ENCODE data around the gene PCGF6.
A peak's percentile ranks its signal among the peaks of the same experiment; 100 is the strongest.
"Not testable (repeated sequence)": the region's sequence is repeated elsewhere in the genome, so short reads cannot be mapped to it uniquely, and the experiment has no call there.

PCGF6 gene

GRCh38 chr10:103355906-103356599 is 5.1 kb upstream of the PCGF6 start:
- no peak for TF ChIP-seq CTCF (IDR thresholded peaks at IDR 0.05; ENCODE audit: control extremely low read depth, extremely low read depth, low read depth, missing control alignments)
- CTCF ChIA-PET, result interaction anchor here (1.4 kb wide), 1 partner anchor 438 kb away, joined by 3 read pairs; the partner anchor contains the start of gene CNNM2
- POLR2A ChIA-PET, result no interaction called here
- no peak for DNase-seq (ENCODE audit: extremely low spot score)

GRCh38 chr10:103354567-103354966 is 3.6 kb upstream of the PCGF6 start:
- CTCF ChIA-PET, result interaction anchor here (1.2 kb wide), 2 partner anchors 8 to 14 kb away, joined by 3 read pairs; no protein-coding TSS in a partner anchor
- DNase-seq (ENCODE audit: extremely low spot score); POLR2A ChIA-PET: not testable (repeated sequence)

DNA sequence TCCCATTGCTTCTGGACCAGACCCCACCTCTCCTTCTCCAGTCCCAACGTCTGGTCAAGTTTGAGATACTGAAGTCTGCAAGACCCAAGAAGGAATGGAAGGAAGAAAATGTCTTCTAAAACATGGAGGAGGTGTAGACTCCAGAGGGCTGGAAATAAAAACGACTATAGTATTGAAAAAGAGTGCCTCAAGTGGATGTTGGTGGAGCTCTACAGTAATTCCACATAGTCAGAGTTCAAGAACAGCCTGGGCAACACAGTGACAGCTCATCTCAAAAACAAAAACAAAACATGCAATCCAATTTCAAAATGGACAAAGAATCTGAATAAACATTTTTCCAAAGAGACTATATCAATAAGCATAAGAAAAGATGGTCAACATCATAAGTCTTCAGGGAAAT is 2.3 kb upstream of the PCGF6 start:
- POLR2A ChIA-PET, result interaction anchor here (0.7 kb wide), 1 partner anchor 196 kb away, joined by 5 read pairs; no protein-coding TSS in a partner anchor
- no peak for TF ChIP-seq CTCF (IDR thresholded peaks at IDR 0.05; ENCODE audit: control extremely low read depth, extremely low read depth, low read depth, missing control alignments)
- no peak for DNase-seq (ENCODE audit: extremely low spot score)
- CTCF ChIA-PET, result interaction anchor here (1.2 kb wide), 2 partner anchors 10 to 13 kb away, joined by 3 read pairs; no protein-coding TSS in a partner anchor

DNA sequence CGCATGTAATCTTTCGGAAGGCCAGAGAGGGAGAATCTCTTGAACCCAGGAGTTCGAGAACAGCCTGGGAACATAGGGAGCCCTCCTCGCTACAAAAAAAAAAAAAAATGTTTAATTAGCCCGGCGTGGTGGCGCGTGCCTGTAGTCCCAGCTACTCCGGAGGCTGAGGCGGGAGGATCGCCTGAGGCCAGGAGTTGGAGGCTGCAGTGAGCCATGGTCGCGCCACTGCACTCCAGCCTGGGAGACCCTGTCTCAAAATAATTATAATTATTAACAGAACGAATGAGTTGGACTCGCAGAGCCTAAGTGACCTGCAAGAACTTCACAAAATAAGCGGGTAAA is 794 bp downstream of the PCGF6 start:
- ChIA-PET POLR2A (no interaction called here), CTCF (interaction anchor here (2.1 kb wide), 1 partner anchor 16 kb away, joined by 7 read pairs; no protein-coding TSS in a partner anchor)
- DNase-seq (ENCODE audit: extremely low spot score), result no peak
- no peak for TF ChIP-seq CTCF (IDR thresholded peaks at IDR 0.05; ENCODE audit: control extremely low read depth, extremely low read depth, low read depth, missing control alignments)

- POLR2A ChIA-PET, result no interaction called here
These were observed 14.6 kb downstream of the PCGF6 start for GRCh38 chr10:103336370-103336769.

DNA sequence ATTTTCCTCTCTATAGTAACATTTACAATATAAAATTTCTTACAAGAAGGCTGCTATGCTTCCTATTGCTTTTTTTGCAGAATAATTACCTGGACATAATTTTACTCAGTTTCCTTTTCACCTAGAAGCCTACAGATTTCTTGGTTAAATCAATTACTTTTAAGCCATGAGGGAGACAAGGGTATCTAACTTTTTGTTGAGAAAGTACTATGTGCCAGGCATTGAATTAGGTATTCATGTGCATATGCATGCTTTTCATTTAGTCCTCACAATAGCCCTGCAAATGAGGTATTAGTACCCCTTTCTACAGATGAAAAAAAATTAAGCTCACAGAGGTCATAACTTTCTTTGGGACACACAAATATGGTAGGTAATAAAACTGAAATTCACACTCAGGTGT is 16.4 kb downstream of the PCGF6 start:
- DNase-seq (ENCODE audit: extremely low spot score), result no peak
- CTCF ChIA-PET, result interaction anchor here (0.8 to 3.9 kb wide), 8 partner anchors 9 to 498 kb away, joined by 3 to 13 read pairs (median 10); partner anchors contain the start of genes CNNM2, CYP17A1 and PCGF6
- TF ChIP-seq CTCF (IDR thresholded peaks at IDR 0.05; ENCODE audit: control extremely low read depth, extremely low read depth, low read depth, missing control alignments), result no peak
- POLR2A ChIA-PET, result no interaction called here

More at GRCh38 chr10:103336370-103336769, 14.6 kb downstream of the PCGF6 start:
- no peak for TF ChIP-seq CTCF (IDR thresholded peaks at IDR 0.05; ENCODE audit: control extremely low read depth, extremely low read depth, low read depth, missing control alignments)
- no peak for DNase-seq (ENCODE audit: extremely low spot score)
- CTCF ChIA-PET, result interaction anchor here (1.3 to 3.9 kb wide), 2 partner anchors 15 to 500 kb away, joined by 4 to 13 read pairs; partner anchors contain the start of genes CYP17A1 and PCGF6

DNA sequence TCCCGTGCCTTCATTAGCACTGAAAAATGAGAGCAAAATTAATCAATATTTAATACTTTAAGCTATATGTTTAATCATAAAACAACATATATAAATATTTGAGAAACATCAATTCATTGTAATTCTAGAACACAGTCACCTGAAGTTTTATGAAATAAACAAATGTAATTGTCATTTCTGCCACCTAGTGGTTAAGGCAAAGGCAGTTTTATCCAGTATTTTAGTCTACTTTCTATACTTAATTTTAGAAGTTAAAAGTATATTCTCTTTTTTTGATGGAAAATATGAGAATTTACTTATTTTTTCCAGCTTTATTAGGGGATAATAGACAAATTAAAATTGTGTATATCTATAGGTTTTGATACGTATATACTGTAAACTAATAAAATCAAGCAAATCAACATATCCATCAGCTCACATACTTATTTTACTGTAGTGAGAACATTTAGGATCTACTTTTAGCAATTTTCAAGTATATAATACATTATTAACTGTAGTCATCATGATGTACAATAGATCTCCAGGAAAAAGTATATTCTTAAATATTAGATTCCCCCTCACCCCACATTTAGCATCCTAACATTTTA is 16.9 kb downstream of the PCGF6 start:
- POLR2A ChIA-PET, result no interaction called here
- CTCF ChIA-PET, result interaction anchor here (0.8 to 3.9 kb wide), 14 partner anchors 9 to 498 kb away, joined by 3 to 13 read pairs (median 6); partner anchors contain the start of genes CNNM2, CYP17A1 and PCGF6

More for the DNA sequence above, 16.9 kb downstream of the PCGF6 start:
- peak; percentile 35 for DNase-seq (ENCODE audit: extremely low spot score)
- peak; percentile 54 for TF ChIP-seq CTCF (IDR thresholded peaks at IDR 0.05; ENCODE audit: control extremely low read depth, extremely low read depth, low read depth, missing control alignments)

All from GM10248 (cell line).